NCI-H2081 treated with DMSO at 0.1 percent for 48 hours (cell line): ENCODE data around the gene ATP8B2.
A peak's percentile ranks its signal among the peaks of the same experiment; 100 is the strongest.
"Not testable (repeated sequence)": the region's sequence is repeated elsewhere in the genome, so short reads cannot be mapped to it uniquely, and the experiment has no call there.

Experiments used
- DNase-seq: peaks from one replicate; lab custom pipeline; 2025; lab: John Stamatoyannopoulos, UW

ATP8B2 gene, protein sequence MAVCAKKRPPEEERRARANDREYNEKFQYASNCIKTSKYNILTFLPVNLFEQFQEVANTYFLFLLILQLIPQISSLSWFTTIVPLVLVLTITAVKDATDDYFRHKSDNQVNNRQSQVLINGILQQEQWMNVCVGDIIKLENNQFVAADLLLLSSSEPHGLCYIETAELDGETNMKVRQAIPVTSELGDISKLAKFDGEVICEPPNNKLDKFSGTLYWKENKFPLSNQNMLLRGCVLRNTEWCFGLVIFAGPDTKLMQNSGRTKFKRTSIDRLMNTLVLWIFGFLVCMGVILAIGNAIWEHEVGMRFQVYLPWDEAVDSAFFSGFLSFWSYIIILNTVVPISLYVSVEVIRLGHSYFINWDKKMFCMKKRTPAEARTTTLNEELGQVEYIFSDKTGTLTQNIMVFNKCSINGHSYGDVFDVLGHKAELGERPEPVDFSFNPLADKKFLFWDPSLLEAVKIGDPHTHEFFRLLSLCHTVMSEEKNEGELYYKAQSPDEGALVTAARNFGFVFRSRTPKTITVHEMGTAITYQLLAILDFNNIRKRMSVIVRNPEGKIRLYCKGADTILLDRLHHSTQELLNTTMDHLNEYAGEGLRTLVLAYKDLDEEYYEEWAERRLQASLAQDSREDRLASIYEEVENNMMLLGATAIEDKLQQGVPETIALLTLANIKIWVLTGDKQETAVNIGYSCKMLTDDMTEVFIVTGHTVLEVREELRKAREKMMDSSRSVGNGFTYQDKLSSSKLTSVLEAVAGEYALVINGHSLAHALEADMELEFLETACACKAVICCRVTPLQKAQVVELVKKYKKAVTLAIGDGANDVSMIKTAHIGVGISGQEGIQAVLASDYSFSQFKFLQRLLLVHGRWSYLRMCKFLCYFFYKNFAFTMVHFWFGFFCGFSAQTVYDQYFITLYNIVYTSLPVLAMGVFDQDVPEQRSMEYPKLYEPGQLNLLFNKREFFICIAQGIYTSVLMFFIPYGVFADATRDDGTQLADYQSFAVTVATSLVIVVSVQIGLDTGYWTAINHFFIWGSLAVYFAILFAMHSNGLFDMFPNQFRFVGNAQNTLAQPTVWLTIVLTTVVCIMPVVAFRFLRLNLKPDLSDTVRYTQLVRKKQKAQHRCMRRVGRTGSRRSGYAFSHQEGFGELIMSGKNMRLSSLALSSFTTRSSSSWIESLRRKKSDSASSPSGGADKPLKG

DNA sequence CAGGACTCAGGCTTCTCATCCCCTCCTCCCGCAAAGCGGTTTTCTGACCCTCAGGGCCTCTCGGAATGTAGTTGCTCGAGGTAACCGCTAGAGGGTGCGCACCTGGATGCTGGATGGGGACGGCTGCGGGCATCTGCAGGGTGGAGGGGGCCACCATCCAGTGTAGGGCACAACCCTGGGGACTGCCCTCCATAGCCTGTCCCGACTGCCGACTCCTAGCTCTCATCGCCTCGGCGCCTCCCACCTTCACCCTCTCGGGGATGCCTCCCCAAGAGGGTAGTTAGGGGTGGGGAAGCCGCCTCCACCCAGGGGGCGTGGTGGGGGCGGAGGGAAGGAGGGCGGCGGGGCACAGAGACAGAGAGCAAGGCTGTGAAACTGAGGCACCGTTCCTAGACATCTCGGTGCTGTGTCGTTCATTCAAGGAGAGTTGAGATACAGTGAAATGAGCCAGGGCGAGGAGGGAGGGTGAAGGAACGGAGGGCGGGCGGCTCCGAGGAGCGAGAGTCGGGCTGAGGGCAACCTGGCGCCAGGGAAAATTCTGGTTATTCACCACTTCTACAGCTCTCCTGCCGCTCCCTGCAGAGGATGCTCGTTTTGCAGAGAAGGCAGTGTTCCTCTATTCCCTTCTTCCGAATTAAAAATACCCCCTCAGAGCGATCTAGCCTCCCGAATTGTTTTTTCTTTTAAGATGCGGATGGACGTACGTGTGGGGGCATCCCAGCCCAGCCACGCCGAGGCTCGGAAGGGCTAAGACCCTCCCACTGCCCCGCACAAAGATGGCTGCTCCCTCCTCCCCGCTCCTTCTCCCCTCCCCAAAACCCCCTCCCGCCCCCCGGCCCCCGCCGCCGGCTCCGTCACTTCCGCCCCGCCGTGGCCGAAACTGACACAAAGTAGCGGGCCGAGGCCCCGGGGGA, at the start of gene ATP8B2:
TSS of gene ATP8B2 (plus strand) at position 857 of the 914 bp plus-strand sequence. CDS start 2,617 bp downstream, outside the sequence.
- peak; percentile 10 for DNase-seq

DNA sequence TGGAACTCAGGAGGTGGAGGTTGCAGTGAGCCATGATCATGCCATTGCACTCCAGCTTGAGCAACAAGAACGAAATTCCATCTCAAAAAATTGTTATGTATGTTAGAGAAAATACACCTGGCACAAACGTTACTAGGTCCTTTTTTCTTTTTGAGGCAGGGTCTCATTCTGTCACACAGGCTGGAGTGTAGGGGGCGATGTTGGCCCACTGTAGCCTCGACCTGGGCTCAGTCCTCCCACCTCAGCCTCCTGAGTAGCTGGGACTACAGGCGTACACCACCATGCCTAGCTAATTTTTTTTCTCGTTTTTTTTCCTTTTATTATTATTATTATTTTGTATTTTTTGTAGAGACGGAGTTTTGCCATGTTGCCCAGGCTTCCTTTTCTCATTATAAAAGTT, 48.5 kb upstream of the ATP8B2 start:
- DNase-seq = no peak

DNA sequence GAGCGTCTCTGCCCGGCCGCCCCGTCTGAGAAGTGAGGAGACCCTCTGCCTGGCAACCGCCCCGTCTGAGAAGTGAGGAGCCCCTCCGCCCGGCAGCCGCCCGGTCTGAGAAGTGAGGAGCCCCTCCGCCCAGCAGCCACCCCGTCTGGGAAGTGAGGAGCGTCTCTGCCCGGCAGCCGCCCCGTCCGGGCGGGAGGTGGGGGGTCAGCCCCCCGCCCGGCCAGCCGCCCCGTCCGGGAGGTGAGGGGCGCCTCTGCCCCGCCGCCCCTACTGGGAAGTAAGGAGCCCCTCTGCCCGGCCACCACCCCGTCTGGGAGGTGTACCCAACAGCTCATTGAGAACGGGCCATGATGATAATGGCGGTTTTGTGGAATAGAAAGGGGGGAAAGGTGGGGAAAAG, 37.7 kb upstream of the ATP8B2 start:
- DNase-seq = not testable (repeated sequence)

DNA sequence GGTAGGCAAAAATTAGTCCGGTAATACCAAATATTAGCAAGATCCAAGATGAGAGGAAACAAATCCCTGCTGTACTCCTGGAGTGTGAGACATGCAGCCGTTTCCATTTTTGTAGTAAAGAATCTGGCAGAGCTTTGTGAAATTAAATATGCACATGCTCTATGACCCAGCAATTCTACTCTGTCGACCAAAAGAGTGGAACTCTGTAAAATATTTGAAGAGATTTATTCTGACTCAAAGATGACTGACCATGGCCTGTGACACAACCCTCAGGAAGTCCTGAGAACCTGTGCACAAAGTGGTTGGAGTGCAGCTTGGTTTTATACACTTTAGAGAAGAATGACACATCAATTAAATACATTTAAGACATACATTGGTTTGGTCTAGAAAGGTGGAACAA, 36.7 kb upstream of the ATP8B2 start:
- no peak for DNase-seq

DNA sequence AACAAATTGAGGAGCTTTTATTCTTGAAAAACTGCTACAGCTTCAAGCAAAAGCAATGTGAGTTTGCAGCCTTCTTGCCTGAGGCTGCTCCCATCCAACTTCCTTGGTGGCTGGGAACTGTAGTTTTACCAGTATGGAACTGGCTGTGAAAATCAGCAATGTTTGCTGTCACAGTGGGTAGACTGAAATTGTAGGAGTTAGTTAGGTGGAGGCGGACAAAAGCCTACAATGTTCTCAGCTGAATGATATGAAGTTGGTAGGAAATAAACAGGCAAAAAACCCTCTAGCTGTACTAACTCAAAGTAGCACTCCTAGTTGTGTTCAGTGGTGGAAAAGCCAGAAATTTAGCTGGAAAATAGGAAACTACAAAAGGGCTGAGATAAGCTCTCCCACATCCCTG, 34.4 kb upstream of the ATP8B2 start:
- DNase-seq = no peak

DNA sequence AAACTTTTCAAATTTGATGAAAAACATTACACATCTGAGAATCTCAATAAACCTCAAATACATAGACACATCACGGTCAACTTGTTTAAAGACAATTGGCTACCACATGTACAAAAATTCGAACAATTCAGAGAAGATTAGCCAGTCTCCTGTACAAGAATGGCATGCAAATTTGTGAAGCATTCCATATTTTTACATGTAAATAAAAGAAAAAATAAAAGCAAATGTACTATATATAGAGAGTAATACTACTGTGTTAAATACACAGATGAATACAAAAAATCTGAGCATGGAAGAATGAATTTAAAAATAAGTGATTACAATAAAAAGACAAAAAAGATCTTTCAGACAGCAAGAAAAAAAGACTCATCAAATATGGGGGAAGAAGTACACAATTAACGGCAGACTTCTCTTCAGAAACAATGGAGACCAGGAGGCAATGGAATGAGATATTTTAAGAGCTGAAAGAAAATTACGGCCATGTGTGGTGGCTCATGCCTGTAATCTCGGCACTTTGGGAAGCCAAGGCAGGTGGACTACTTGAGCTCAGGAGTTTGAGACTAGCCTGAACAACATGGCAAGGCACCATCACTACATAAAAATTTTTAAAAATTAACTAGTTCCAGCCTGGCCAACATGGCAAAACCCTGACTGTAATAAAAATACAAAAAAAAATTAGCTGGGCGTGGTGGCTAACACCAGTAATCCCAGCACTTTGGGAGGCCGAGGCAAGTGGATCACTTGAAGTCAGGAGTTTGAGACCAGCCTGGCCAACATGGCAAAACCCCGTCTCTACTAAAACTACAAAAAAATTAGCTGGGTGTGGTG, 29.7 kb upstream of the ATP8B2 start:
- no peak for DNase-seq

DNA sequence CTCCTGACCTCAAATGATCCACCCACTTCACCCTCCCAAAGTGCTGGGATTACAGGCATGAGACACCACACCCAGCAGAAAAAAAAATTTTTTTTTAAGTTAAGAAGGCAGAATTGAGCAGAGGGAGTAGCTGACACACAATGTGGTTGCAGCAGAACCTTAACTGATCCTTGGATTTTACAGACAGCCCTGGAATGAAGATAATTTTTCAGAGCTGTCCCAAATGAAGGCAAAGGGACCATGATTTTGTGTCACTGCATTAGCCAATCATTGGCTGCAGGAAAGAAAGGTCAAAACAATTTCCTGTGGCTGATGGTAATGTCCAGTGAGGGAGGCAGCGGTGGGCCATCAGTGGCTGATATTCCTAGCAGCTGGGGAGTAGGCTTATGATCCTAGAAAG, 23.7 kb upstream of the ATP8B2 start:
- DNase-seq = no peak

DNA sequence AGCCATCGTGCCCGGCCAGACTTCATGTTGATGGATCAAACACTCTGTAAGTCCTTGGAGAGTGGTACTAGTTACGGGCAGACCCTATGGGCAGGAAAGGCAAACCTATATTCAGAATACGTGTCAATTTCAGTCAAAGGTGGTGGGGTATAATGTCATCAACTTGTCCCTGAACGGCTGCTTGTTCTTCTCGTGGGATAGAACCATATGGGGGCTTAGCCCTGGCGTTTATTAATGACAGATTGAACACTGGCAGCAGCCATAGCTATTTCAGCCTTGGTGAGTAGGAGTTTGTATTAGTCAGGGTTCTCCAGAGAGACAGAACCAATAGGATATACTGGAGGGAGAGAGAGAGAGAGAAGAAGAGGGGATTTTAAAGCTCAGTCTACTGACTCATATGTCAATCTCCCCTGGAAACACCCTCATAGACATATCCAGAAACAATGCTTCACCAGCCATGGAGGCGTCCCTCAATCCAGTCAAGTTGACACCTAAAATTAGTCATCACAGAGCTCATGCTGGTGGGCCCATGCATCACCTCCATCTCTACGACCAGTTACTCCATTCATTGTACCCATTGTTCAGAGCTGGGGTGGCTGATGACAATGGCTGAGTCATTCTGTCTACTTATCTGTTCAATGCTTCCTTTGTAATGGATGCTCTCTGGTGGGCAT, 20.5 kb upstream of the ATP8B2 start:
- no peak for DNase-seq

DNA sequence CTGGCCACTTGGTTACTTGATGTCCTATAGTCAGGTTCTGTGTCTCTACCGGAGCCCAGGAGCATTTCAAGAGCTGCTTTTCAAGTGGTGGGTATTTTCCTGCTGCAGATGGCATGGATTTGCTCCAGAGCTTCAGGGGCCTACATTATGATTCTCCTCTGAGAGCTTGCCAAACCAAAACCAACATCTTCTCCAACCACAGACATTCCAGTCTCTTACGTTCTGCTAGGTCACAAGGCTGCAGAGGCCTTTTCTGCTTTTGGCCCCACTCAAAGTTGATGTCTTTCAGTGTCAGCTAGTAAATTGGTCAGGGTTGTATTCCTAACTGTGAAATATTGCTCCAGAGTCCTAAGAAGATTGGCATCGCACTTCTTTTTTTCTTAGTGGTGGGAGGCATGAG, 19.2 kb upstream of the ATP8B2 start:
- no peak for DNase-seq

DNA sequence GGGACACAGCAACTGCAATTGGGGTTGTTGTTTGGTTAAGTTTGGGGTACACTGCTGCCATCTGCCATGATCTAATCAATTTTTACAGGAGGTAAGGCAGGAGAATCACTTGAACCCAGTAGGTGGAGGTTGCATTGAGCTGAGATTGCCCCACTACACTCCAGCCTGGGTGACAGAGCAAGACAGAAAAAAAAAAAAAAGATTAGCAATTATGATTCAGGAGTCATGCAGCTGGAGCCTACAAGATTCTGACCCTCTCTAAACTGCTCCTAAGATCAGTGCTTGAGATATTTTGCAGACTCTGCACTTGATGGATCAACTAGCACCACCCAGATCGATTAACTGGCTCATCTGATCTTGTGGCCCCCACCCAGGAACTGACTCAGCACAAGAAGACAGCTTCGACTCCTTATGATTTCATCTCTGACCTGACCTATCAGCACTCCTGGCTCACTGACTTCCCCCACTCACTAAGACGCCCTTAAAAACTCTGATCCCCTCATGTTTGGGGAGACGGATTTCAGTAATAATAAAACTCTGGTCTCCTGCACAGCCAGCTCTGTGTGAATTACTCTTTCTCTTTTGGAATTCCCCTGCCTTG, 17.6 kb upstream of the ATP8B2 start:
- DNase-seq = not testable (repeated sequence)

DNA sequence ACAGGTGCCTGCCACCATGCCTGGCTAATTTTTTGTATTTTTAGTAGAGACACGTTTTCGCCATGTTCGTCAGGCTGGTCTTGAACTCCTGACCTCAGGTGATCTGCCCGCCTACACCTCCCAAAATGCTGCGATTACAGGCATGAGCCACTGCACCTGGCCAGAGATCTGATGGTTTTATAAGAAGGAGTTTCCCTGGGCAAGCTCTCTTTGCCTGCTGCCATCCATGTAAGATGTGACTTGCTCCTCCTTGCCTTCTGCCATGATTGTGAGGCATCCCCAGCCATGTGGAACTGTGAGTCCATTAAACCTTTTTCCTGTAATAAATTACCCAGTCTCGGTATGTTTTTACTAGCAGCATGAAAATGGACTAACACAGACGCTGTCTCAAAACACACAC, 16.2 kb upstream of the ATP8B2 start:
- DNase-seq = not testable (repeated sequence)

DNA sequence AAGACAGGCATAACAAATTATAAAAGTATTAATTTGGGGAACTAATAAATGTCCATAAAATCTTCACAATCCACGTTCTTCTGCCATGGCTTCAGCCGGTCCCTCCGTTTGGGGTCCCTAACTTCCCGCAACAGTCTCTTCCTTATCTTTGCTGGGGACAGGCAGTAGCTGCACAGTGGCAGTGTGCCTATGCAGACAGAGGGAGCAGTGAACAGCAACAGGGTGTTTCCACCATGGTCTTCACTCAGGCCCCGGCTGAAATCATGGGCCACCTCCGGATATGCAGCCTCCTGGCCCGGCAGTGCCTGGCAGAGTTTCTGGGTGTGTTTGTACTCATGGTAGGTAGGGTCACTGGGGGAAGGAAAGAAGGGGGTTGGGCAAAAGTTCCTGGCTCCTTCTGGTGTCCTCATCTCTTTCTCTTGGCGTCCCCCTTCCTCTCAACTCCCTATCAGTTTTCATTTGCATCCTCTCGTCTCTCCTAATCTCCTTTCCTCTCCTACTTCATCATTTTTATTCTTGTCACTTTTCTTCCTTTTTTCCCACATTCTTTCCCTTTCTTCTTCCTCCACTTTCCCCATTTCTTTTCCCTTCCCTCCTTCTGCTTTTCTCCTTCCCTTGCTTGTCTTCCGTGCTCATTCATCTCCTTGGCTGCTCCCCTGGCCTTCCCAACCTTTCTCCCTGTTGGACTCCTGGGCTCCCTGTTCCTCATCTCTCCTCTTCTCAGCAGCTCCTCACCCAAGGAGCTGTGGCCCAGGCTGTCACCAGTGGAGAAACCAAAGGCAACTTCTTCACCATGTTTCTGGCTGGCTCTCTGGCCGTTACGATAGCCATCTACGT, 12.9 kb upstream of the ATP8B2 start:
- not testable (repeated sequence) for DNase-seq

DNA sequence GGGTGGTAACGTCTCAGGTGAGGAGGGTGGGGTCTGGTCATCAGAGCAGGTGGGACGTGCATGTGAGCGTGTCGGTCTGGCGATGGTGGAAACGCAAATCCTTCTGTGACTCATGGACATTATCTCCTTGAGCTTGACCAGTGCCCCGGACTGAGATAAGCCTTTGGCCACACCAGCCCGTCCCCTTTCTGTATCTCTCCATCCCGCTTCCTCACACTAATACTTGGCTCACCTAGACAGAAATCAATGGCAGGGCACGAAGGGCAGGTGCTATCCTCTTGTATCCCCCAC, 12.3 kb upstream of the ATP8B2 start:
- no peak for DNase-seq

DNA sequence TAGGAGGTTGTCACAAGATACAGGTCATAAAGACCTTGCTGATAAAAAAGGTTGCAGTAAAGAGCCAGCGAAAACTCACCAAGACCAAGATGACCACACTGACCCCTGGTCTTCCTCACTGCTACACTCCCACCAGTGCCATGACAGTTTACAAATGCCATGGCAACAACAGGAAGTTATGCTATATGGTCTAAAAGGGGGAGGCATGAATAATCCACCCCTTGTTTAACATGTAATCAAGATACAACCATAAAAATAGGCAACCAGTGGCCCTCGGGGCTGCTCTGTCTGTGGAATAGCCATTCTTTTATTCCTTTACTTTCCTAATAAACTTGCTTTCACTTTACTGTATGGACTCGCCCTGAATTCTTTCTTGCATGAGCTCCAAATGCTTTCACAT, 11.1 kb upstream of the ATP8B2 start:
- not testable (repeated sequence) for DNase-seq

DNA sequence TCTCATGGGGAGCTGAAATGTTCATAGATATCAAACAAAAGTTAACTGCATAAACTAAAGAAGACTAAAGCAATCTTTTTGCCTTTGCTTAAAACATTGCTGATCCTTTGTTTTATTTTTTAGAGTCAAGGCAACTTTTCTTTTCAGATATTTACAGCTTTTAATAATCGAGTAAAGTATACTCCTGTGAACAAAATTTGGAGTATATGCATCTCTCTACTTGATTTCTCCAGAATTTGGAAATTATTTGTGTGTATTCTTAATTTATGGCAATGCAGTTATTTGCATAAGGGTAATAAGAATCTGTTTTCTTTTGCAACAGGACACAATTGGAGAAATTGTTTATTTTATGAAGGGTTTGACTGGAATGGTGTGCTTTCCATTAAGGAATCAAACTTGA, 8.6 kb upstream of the ATP8B2 start:
- DNase-seq = no peak

DNA sequence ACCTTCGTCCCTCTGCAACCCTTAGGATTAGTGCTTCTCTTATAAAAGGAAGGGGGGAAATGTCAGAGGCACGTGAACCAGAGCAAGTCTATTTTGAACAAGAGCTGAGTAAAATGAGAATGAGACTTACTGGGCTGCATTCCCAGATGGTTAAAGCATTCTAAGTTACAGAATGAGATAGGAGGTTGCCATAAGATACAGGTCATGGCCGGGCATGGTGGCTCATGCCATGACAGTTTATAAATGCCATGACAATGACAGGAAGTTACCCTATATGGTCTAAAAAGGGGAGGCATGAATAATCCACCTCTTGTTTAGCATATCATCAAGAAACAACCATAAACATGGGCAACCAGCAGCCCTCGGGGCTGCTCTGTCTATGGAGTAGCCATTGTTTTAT, 6.9 kb upstream of the ATP8B2 start:
- no peak for DNase-seq

DNA sequence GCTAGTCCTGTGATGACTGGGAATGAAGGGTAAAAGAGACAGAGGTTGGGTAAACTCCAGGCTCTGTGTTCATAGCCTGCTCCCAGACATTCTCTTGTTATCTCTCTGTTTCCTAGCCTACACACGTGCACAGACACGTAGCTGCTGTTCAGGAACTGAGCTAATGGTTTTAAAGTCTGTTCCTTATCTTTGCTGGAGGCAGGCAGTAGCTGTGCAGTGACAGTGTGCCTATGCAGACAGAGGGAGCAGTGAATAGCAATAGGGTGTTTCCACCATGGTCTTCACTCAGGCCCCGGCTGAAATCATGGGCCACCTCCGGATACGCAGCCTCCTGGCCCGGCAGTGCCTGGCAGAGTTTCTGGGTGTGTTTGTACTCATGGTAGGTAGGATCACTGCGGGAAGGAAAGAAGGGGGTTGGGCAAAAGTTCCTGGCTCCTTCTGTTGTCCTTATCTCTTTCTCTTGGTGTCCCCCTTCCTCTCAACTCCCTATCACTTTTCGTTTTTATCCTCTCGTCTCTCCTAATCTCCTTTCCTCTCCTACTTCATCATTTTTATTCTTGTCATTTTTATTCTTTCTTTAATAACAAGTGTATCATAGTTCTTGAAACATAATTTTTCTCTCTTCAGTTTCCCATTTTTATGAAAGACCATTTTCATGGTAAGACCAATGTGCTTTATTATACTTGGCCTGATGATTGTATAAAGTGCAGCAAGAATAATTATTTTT, 4.3 kb upstream of the ATP8B2 start, which contains the start of gene AQP10:
TSS of gene AQP10 (plus strand) at position 212 of the 727 bp plus-strand sequence. CDS start at position 275, 63 bp downstream.
- DNase-seq = no peak

DNA sequence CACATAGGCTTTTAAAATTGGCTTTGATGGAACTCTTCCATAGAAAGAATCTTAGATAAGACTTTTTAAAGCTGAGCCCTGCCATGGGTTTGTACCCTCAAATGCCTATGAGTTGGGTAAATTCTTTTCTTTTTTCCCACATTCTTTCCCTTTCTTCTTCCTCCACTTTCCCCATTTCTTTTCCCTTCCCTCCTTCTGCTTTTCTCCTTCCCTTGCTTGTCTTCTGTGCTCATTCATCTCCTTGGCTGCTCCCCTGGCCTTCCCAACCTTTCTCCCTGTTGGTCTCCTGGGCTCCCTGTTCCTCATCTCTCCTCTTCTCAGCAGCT, 3.8 kb upstream of the ATP8B2 start:
- DNase-seq = not testable (repeated sequence)
